GM19467 (cell line): ENCODE measurements around the gene CRY1.

Source experiments
- ATAC-seq: cut with Tn5 transposase; IDR thresholded peaks from one replicate; pipeline ENCODE4 v1.9.1; 2021; ENCODE audit warnings: mild to moderate bottlenecking, moderate library complexity; ENCODE audit not compliant: unreplicated experiment

CRY1 gene

DNA sequence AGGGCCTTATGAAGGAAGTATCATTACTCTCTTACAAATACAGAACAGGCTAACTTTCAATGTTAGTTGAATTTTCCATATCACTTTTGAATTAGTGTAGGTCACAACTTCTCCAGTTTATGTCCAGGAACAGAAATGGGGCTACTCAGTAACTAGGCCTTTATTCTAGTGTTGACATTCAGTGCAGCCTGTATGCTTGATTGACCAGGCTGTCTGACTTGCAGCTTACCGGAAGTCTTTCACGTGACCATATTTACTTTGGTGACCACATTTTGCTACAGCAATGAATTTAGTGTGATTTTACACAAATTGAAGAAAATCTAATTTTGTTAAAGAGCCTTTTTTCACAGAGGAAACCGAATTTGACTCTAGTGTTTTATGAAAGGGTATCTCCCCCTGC is 118.8 kb downstream of the CRY1 start:
- peak; percentile 81 for ATAC-seq

GRCh38 chr12:106973545-106973944 is 119.8 kb downstream of the CRY1 start:
- ATAC-seq, result no peak

DNA sequence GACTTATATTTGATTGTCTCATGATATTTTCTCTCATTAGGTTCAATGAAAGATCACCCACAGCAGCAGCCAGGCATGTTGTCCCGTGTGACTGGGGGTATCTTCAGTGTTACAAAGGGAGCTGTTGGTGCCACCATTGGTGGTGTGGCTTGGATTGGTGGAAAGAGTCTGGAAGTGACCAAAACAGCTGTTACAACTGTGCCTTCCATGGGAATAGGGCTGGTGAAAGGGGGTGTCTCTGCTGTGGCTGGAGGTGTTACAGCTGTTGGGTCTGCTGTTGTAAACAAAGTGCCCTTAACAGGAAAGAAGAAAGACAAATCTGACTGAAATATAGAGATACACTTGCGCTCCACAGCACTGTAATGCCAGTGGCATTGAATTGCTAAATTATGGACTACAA is 122.3 kb downstream of the CRY1 start:
- no peak for ATAC-seq

GRCh38 chr12:106964526-106964925 is 128.8 kb downstream of the CRY1 start:
- ATAC-seq, result no peak

DNA sequence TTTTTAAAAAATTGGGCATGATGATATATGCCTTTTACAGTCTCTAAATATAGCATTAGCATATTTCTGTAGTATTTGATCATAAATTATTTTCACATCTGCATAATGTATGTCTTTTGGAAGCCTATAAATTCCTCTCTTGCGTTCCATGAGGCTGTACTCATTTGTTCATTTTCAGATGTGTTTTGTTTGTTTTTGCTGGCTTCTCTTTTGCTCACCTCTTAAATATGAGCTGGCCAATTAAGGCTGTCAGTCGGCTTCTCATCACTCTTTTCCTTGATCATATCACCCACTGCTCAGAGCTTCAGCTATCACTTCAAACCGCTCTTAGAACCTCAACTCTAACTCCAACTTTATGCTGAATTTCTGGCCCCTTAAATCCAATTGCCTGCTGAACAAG is 131.1 kb downstream of the CRY1 start:
- ATAC-seq, result no peak

GRCh38 chr12:106960443-106960842 is 132.9 kb downstream of the CRY1 start:
- no peak for ATAC-seq

DNA sequence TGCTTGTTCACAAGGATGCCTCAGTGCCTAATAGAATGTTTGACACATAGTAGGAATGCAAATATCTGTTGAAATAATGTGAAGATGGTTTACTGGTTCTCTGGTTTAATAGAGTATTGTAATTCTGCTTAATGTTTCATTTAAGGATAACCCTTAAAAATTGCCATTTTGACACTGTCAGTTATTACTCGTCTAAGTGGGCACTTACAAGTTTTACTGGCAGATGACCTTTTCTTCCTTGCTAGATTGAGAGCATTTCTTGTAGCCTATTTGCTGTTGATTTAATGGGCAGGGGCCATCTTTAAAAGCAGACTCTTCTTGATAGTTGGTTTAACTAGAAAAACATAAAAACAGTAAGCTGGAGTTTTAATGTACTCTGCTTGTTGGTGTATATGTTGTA is 135.8 kb downstream of the CRY1 start:
- no peak for ATAC-seq

DNA sequence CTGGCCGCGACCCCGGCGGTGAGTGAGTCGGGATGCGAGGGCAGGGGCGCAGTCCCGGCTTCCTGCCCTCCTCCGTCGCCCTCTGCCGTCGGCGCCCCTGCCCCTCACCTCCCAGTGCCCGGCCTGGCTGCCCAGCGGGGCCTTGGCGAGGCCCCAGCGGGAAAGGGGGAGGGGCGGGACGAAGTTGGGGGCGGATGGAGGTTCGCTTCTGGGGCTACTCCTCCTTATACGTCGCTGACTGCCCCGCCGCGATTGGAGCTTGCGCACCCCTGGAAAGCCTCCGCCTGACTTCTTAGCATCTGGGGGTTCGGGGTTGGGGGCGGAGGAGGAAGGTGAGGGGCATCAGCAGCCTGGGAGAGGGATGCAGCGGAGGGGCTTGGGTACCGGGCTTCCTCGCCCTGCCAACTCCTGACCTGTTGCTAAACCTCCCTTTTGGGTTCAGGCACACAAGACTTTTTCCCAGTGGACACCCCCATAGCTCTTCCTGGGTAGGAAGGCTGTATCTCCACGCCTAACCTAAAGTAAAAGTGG is 137.2 kb downstream of the CRY1 start:
- peak; percentile 33 for ATAC-seq

GRCh38 chr12:106955377-106956047 is 137.8 kb downstream of the CRY1 start, which contains the start of gene TMEM263:
Gene TMEM263, plus strand, starts transcription at chr12:106955907. Its CDS starts 11,210 bp downstream, at chr12:106967117.
- ATAC-seq, result peak; percentile 81

GRCh38 chr12:106954462-106955376 is 138.6 kb downstream of the CRY1 start:
- no peak for ATAC-seq

DNA sequence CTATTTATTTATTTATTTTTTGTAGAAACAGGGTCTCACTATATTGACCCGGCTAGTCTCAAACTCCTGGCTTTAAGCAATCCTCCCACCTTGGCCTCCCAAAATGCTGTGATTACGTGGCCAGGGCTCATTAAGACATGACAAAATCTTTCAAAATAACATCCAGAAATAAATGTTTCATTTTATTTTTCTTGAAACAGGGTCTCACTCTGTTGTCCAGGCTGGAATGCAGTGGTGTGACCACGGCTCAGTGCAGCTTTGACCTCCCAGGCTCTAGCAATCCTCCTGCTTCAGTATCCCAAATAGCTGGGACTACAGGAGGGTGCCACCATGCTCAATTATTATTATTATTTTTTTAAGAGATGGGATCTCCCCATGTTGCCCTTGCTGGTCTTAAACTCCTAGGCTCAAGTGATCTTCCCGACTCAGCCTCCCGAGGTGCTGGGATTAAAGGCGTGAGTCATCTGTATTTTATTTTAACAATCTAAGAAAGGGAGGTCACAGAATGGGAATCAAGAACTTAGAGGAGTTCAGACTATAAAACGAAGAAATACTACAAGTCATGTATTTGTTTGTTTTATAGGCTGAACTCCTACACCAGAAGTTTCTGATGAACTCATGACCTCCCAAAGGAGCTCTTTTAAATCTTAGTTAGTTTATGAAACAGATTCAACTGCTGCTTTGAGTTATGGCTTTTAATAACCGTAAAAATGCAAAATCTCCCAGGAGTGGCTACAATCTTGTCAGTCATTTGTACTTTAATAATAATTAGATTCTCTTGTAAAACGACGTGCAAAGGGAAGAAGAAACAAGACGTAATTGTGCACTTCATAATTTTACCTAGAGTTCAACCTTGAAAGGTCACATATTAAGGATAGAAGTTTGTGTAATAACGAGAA is 139.7 kb downstream of the CRY1 start:
- ATAC-seq, result no peak

GRCh38 chr12:106950591-106950990 is 142.8 kb downstream of the CRY1 start:
- ATAC-seq, result no peak

- ATAC-seq, result no peak
These were observed 145.9 kb downstream of the CRY1 start for GRCh38 chr12:106947461-106947860.

GRCh38 chr12:106945261-106945851 is 148.0 kb downstream of the CRY1 start:
- ATAC-seq, result no peak

DNA sequence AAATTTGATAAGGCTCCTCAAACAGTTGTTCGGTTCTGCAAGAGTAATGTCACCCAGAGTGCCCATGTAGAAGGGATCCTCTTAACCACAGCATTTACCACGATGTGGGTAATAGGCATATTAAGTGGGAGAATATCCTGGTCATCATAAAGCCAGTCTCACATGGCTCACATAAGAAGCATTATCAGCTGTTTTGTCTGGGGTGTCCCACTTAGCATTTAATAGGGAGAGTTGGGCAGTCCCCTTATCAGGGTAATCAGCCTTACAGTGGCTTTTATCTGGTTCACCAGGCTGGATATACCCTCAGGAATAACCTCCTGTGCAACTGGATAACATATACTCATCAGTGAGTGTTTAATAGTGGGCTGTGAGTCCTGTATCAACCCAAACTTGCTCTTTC is 150.6 kb downstream of the CRY1 start:
- no peak for ATAC-seq

DNA sequence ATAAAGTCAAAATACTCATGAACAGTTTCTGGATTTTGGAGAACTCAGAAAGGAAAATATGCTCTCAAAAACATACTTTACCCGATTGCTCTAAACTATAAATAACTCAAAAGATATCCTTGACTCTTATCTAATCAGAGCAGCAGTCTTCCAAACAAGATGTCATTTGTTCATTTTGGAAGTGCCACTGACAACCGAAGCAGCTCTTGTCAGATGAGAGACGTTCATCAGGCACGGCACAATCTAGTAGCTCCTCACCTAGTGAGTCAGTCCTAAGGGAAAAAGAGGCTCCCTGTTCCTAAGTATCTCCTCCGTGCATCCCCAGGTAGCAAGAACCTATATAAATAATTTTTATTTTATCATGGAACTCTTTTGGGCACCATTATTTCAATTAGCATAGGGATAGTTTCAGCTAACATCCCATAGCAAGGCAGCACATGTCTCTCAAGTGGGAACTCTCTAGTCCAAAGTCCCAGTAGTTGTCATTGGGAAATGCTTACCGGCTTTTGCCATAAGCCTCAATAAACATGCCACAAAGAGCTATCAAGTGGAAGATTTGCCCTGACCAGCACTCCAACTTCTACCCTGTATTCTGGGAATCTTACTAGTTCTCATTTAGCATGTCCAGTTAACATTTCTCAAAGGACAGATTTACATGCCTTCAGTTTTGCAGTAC is 151.7 kb downstream of the CRY1 start:
- ATAC-seq, result no peak
